Panc1 (cell line): ENCODE measurements around the gene VPS45. TPM values are rescaled to one million over a fixed set of nuclear protein-coding genes. Genes with fewer than 3 reads are reported as not detected.

Experiments
- ATAC-seq: fragments of 200-7000 bp; cut with Tn5 transposase; 2 replicates; pipeline ENCODE4 v1.9.1; 2020; ENCODE audit warnings: mild to moderate bottlenecking, moderate library complexity
- BruUV-seq: library from RNA; stranded (reverse); fragments of 400-500 nt; replicated peaks from 2 replicates; lab custom pipeline; 2021; lab: Mats Ljungman, UMichigan
- CTCF ChIA-PET: fragments of 300-600 bp; sonication (Branson Sonifier 250); formaldehyde crosslinking; loops from one replicate; lab custom pipeline; 2022; ENCODE audit warnings: antibody characterized with exemption; lab: Charles Lee
- POLR2A ChIA-PET: fragments of 300-600 bp; sonication (Branson Sonifier 250); formaldehyde crosslinking; loops from one replicate; lab custom pipeline; 2022; ENCODE audit warnings: antibody characterized with exemption; lab: Charles Lee
- DNase-seq: peaks from one replicate; pipeline ENCODE4 v3.0.0-alpha.2; 2010; ENCODE audit warnings: low read depth, low spot score
- H3K27ac ChIP-seq: 2 replicates; pipeline ENCODE4 v1.5.1; 2011; ENCODE audit warnings: mild to moderate bottlenecking, low read length, inconsistent platforms
- H3K27me3 ChIP-seq: fragments of 200-500 bp; sonication (Bioruptor generic); 2 replicates; pipeline ENCODE4 v1.6.0; 2014; ENCODE audit warnings: low read length, inconsistent platforms; ENCODE audit not compliant: control insufficient read depth, insufficient read depth
- H3K36me3 ChIP-seq: fragments of 200-500 bp; sonication (Bioruptor generic); 2 replicates; pipeline ENCODE4 v1.5.1; 2014; ENCODE audit warnings: inconsistent platforms, mild to moderate bottlenecking, low read length, moderate library complexity; ENCODE audit not compliant: control insufficient read depth, insufficient read depth
- H3K4me1 ChIP-seq: 2 replicates; pipeline ENCODE4 v1.5.1; 2011; ENCODE audit warnings: inconsistent platforms, mild to moderate bottlenecking, low read length, moderate library complexity; ENCODE audit not compliant: control insufficient read depth, insufficient read depth
- H3K4me3 ChIP-seq, 2 experiments: 2 replicates each; pipeline ENCODE4 v1.5.1; 2011 to 2012; ENCODE audit warnings: low read depth in 2 of 2, low read length in 2 of 2, mild to moderate bottlenecking in 2 of 2, inconsistent platforms in 1 of 2, moderate library complexity in 1 of 2
- H3K9me3 ChIP-seq: fragments of 200-500 bp; sonication (Bioruptor generic); 2 replicates; pipeline ENCODE4 v1.5.1; 2014; ENCODE audit warnings: low read depth, mild to moderate bottlenecking, inconsistent platforms, low read length, moderate library complexity; ENCODE audit not compliant: control insufficient read depth, insufficient read depth
- CTCF ChIP-seq: fragments of 450-650 bp; IDR thresholded peaks from 2 replicates; pipeline ENCODE4 v1.5.1; 2017; ENCODE audit warnings: mild to moderate bottlenecking
- POLR2AphosphoS5 ChIP-seq: IDR thresholded peaks from 2 replicates; pipeline ENCODE4 v1.6.1; 2012; ENCODE audit warnings: mild to moderate bottlenecking, low read depth, low read length, moderate library complexity
- SIN3A ChIP-seq: IDR thresholded peaks from 2 replicates; pipeline ENCODE4 v1.6.1; 2012; ENCODE audit warnings: low read depth, mild to moderate bottlenecking, low read length, moderate library complexity, borderline replicate concordance; ENCODE audit not compliant: insufficient read depth
- TCF7L2 ChIP-seq: IDR thresholded peaks from 2 replicates; pipeline ENCODE4 v1.6.1; 2011; ENCODE audit warnings: mild to moderate bottlenecking, low read depth, low read length, inconsistent platforms
- in situ Hi-C: cut with HindIII; loops from 2 replicates; pipeline ENCODE4 v1.10.0; 2016; ENCODE audit warnings: low sequenced_read_pairs, low pct_unique_long_range_greater_than_20kb
- intact Hi-C: fragments of 100-400 bp; cut with micrococcal nuclease; formaldehyde crosslinking; loops from one replicate; pipeline ENCODE4 v1.10.0; 2022; ENCODE audit not compliant: unreplicated experiment
- total RNA-seq: library from RNA; stranded (reverse); gene quantifications from one replicate; pipeline ENCODE4 v1.2.1, GENCODE V29; 2021; ENCODE audit not compliant: unreplicated experiment
- TF ChIP-seq, protein P1 (sequence below), 2 experiments: IDR thresholded peaks; 2 replicates each; pipeline ENCODE4 v1.6.1; 2011 to 2012; ENCODE audit warnings: low read depth in 2 of 2, control low read depth in 1 of 2, low read length in 1 of 2, mild to moderate bottlenecking in 1 of 2, moderate library complexity in 1 of 2; ENCODE audit not compliant: insufficient read depth in 1 of 2

Gene VPS45
- total RNA-seq, 1 experiment from 2014 or later = 24.9 TPM

DNA sequence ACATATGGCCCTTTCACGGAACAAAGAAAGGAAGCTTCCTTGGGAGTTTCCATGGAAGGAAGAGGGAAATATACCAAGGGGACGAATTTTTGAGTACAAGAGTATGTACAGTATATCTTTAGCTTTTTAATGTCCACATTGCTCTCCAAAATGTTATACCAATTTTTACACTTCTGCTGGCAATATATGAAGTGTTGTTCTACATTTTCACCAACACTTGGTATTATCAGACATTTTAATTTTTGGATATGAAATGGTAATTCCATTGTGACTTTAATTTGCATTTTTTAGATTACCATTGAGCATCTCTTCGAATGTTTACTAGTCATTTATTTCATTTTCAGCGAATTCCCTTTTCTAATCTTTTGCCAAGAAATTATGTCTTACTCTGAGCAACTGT lies 5.5 kb upstream of the VPS45 start:
- in situ Hi-C loops (no loop called here), intact Hi-C loops (loop anchor here (10.0 kb wide), 1 partner anchor 167 kb away; the partner anchor contains the start of gene BOLA1)
- ATAC-seq = no peak
- H3K4me1 ChIP-seq = peaks cover 16% of the 10 kb centered on the region; the same call in 1 of the 2 replicates
- POLR2A ChIA-PET = no interaction called here
- no peak for DNase-seq
- BruUV-seq = no TSS peak
- no peaks in the 10 kb centered on the region for H3K9me3 ChIP-seq
- no peak overlapping the region for H3K4me3 ChIP-seq
- no peaks in the 10 kb centered on the region for H3K27me3 ChIP-seq
- no peaks in the 10 kb centered on the region; the same call in none of the 2 replicates for H3K36me3 ChIP-seq
- TF ChIP-seq, protein P1, sequence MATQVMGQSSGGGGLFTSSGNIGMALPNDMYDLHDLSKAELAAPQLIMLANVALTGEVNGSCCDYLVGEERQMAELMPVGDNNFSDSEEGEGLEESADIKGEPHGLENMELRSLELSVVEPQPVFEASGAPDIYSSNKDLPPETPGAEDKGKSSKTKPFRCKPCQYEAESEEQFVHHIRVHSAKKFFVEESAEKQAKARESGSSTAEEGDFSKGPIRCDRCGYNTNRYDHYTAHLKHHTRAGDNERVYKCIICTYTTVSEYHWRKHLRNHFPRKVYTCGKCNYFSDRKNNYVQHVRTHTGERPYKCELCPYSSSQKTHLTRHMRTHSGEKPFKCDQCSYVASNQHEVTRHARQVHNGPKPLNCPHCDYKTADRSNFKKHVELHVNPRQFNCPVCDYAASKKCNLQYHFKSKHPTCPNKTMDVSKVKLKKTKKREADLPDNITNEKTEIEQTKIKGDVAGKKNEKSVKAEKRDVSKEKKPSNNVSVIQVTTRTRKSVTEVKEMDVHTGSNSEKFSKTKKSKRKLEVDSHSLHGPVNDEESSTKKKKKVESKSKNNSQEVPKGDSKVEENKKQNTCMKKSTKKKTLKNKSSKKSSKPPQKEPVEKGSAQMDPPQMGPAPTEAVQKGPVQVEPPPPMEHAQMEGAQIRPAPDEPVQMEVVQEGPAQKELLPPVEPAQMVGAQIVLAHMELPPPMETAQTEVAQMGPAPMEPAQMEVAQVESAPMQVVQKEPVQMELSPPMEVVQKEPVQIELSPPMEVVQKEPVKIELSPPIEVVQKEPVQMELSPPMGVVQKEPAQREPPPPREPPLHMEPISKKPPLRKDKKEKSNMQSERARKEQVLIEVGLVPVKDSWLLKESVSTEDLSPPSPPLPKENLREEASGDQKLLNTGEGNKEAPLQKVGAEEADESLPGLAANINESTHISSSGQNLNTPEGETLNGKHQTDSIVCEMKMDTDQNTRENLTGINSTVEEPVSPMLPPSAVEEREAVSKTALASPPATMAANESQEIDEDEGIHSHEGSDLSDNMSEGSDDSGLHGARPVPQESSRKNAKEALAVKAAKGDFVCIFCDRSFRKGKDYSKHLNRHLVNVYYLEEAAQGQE (IDR thresholded peaks at IDR 0.05; ENCODE audit: insufficient read depth in 1 of 2, low read depth in 2 of 2, low read length in 1 of 2) = no peak
- TF ChIP-seq CTCF (no peak), TCF7L2 (no peak), SIN3A (no peak), POLR2AphosphoS5 (no peak)
- H3K27ac ChIP-seq = peak overlapping the region; percentile 58
- CTCF ChIA-PET = no interaction called here

DNA sequence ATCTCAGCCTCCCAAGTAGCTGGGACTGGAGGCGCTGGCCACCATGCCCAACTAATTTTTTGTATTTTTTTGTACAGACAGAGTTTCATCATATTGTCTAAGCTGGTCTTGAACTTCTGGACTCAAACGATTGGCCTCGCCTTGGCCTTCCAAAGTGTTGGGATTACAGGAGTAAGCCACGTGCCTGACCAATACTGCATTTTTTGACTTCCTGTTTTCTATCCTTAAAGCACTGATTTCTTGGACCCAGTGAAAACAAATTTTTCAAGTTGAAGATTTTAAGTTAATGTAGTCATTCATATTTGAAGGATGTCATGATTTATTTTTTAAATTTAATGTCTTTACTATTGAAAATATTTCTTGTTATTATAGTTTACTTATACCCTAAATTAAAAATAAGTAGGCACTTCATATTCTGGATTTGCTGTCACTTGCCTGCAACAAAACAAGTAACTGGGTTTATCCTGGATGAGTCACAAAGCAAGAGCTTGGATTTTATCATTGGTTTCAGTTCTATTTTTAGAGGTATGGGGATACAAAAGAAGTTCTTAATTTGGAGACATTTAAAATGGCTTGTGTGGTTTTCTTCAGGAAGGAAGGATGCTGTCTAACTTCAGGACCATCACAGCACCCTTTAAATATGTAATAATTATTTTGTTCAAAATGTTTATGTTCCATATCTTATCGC lies 2.2 kb upstream of the VPS45 start:
- BruUV-seq = no TSS peak
- no peak overlapping the region; a peak in 1 of 4 replicates for H3K4me3 ChIP-seq
- CTCF ChIA-PET = no interaction called here
- ATAC-seq (no peak), DNase-seq (no peak)
- intact Hi-C loops = loop anchor here (10.0 kb wide), 1 partner anchor 171 kb away; the partner anchor contains the start of gene BOLA1
- in situ Hi-C loops = no loop called here
- peak overlapping the region; percentile 99; the same call in 1 of the 2 replicates for H3K27ac ChIP-seq
- no peak for TF ChIP-seq SIN3A
- TF ChIP-seq CTCF = no peak
- TF ChIP-seq POLR2AphosphoS5 = no peak
- TF ChIP-seq, protein P1 (IDR thresholded peaks at IDR 0.05; ENCODE audit: insufficient read depth in 1 of 2, low read depth in 2 of 2, low read length in 1 of 2) = no peak
- TF ChIP-seq TCF7L2 = no peak
- H3K27me3 ChIP-seq = no peaks in the 10 kb centered on the region
- peaks cover 5% of the 10 kb centered on the region for H3K36me3 ChIP-seq
- POLR2A ChIA-PET = no interaction called here
- H3K4me1 ChIP-seq = peaks cover 16% of the 10 kb centered on the region; the same call in 1 of the 2 replicates
- H3K9me3 ChIP-seq = no peaks in the 10 kb centered on the region
